Measurements from ENCODE around the gene SLC47A1.

The SLC47A1 gene

DNA sequence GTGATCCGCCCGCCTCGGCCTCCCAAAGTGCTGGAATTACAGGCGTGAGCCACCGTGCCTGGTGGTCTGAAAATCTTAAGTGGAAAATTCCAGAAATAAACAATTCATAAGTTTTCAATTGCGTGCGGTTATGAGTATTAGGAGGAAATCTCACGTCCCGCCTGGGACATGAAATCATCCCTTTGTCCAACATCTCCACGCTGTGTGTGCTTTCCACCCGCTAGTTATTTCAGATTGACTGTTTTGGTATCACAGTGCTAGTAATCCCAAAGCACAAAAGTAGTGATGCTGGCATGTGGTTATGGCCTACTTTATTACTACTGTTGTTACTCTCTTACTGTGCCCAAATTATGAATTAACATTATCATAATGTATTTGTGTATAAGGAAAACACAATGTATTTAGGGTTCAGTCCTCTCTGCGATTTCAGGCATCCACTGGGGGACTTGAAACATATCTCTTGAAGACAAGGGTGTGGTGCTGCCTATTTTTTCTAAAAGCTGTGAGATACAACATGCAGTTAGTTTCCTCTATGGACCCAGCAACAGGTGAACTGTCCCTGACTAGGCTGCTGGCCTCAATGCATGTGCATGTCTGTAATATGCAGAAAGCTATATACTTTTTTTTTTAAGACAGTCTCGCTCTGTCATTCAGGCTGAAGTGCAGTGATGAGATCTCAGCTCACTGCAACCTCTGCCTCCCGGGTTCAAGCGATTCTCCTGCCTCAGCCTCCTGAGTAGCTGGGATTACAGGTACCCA lies 32.3 kb downstream of the SLC47A1 start:
- TF ChIP-seq GATA3 (IDR thresholded peaks at IDR 0.05; ENCODE audit: low read depth, low read length) (no peak), GATA2 (IDR thresholded peaks at IDR 0.05; ENCODE audit: low read depth, low read length) (no peak)

DNA sequence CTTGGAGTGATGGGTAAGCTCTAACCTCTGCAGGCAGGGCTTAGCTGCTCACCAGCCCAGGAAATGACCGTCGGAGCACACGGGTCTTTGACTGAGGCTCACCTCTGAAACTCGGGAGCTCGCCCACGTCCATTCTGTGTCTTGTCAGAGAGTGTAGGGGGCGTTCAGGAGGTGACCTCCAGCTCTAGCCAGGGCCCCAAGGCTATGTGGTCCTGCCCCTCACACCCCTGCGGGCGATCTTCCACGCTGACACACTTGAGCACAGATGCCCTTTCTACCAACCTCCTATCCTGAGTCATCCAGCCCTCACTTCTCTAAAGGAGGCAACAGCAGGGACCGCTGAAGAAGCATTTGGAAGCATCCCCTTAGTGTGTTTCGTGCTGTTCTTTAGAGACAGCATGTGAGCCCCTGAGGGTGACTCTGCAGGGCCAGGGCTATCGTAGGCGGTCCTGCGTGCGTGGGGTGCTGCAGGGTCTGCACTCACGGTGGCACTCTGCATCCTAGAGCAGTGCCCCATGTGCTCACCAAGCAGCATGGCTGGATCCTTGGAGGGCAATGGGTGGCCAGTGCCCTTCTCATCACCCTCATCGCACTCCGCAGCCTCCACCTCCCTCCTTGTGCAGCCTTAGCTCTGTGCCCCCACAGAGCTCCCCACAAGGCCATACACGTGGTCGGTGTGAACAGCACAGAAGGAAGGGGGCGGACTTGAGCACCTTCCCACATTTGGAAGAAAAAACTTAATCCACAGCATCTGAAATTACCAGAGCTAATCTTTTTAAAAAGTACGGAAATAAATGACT lies 33.8 kb downstream of the SLC47A1 start:
- TF ChIP-seq GATA2 (IDR thresholded peaks at IDR 0.05; ENCODE audit: low read depth, low read length) (no peak), GATA3 (IDR thresholded peaks at IDR 0.05; ENCODE audit: low read depth, low read length) (no peak)

DNA sequence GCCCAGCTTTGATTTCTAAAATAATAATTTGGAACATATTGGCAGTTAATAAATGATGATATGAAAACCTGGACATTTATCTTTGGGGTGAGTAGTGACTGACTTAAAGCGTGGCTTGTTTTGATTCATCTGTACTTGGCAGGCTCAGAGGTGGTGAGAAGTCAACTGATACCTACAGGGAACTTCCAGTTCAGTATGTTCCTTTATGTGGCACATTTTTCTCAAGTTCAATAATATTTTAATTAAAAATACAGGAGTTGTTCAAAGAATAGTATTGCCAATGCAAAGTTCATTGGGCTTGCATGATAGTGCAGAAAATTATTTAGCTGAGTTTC lies 34.3 kb downstream of the SLC47A1 start:
- no peak for TF ChIP-seq GATA3 (IDR thresholded peaks at IDR 0.05; ENCODE audit: low read depth, low read length)
- TF ChIP-seq GATA2 (IDR thresholded peaks at IDR 0.05; ENCODE audit: low read depth, low read length): no peak

DNA sequence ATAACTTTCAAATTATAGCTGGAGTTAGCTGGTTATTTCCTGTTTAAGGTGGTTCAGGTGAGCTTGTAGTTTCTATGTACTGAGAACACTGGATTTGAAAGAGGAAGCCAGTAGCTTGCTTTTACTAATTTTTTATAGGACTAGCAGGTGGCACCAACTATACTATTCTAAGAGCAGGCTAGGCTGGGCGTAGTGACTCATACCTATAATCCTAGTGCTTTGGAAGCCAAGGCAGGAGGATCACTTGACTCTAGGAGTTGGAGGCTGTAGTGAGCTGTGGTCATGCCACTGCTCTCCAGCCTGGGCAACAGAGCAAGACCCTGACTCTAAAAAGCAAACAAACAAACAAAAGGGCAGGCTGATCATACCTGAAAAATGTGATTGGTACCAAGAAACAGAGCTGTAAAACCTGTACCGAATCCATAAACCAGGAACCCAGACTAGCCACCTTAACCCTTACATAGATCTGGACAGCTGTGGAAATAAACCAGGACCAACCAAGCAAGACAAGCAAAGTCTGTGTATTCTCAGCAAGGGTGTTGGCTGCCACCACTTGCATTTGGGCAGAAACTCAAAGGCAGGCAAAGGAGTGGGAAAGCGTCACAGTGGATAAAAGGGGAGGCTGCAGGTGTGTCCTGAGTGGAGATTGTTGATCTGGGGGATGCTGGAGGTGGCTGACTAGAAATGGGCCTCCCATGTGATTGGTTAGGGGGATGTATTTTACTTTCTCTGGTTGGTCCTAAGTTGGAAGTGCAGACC lies 36.3 kb downstream of the SLC47A1 start:
- no peak for TF ChIP-seq GATA3 (IDR thresholded peaks at IDR 0.05; ENCODE audit: low read depth, low read length)
- TF ChIP-seq GATA2 (IDR thresholded peaks at IDR 0.05; ENCODE audit: low read depth, low read length): no peak

DNA sequence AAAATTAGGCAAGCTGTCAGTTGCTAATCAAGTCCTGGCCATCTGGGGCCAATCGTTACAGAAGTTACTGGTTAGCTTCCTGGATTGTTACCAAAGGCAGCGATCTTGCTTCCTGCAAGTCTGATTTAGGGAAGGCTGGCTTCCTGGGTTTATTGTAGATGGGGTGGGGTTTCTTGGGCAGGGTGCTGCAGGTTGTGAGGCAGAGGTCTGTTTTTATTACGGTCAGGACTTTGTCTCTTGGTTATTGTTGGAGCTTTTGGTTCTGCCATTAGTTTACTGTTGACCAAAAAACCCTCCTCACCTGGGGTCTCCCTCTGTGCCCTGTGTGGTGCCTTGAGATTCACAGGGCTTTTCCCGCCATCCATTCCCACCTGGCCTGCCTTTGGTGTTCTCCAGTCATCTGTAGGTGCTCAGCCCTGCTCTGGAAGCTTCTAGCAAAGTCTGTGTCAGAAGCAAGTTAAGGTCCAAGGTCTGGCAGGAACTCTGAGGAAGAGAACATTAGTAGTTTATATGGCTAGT lies 36.9 kb downstream of the SLC47A1 start:
- TF ChIP-seq GATA3 (IDR thresholded peaks at IDR 0.05; ENCODE audit: low read depth, low read length) (no peak), GATA2 (IDR thresholded peaks at IDR 0.05; ENCODE audit: low read depth, low read length) (no peak)

DNA sequence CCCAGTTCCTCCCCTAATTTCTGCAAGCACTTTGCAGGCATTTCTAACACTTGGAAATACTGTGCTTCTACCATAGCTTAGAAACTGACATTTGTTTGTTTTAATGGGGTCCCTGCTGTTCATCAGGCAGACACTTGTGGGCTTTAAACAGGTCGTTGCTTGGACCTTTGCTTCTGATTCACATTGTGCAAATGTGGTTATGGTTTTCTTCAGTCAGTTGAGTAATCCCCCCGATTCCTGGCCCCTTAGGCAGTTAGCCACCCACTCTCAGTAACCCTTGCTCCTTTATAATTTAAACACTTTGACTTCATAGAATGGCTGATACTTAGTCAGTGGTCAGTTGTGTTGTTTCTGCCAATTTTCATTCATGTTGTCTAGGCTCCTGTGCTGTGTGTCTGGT lies 39.4 kb downstream of the SLC47A1 start:
- TF ChIP-seq GATA2 (IDR thresholded peaks at IDR 0.05; ENCODE audit: low read depth, low read length) (no peak), GATA3 (IDR thresholded peaks at IDR 0.05; ENCODE audit: low read depth, low read length) (no peak)

DNA sequence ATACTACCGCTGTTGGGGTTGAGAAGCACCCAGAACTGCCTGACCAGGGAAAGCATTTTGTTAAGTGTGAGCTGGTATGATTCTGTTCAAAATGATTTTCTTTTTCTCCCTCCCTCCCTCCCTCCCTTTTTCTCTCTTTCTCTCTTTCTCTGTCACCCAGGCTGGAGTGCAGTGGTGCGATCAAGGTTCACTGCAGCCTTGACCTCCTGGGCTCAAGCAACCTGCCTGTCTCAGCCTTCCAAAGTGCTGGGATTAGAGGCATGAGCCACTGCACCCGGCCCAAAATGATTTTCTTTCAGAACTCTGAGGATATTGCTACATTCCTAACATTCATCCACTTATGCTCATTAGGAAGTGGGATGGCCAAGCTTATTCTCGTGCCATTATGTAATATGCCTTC lies 41.3 kb downstream of the SLC47A1 start:
- no peak for TF ChIP-seq GATA2 (IDR thresholded peaks at IDR 0.05; ENCODE audit: low read depth, low read length)
- TF ChIP-seq GATA3 (IDR thresholded peaks at IDR 0.05; ENCODE audit: low read depth, low read length): no peak

DNA sequence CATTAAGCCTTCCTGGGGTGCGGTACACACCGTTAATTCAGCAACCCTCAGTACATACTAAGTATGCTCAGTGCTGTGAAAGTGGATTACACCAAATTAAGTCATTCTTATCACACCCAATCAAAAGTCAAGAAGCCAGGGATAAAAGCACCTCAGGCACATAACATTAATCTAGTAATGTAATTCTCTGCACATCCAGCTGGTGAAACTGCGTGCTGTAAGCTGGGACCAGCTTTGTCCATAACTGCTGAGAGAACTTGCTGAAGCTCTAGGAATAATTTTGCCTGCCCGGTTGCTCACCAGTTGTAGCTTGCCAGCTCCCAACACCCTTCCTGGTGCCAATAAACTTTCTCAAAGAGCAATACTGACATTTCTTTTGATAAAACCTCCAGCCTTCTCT lies 44.9 kb downstream of the SLC47A1 start:
- peak; percentile 71 for TF ChIP-seq GATA3 (IDR thresholded peaks at IDR 0.05; ENCODE audit: low read depth, low read length)
- TF ChIP-seq GATA2 (IDR thresholded peaks at IDR 0.05; ENCODE audit: low read depth, low read length): peak; percentile 80

DNA sequence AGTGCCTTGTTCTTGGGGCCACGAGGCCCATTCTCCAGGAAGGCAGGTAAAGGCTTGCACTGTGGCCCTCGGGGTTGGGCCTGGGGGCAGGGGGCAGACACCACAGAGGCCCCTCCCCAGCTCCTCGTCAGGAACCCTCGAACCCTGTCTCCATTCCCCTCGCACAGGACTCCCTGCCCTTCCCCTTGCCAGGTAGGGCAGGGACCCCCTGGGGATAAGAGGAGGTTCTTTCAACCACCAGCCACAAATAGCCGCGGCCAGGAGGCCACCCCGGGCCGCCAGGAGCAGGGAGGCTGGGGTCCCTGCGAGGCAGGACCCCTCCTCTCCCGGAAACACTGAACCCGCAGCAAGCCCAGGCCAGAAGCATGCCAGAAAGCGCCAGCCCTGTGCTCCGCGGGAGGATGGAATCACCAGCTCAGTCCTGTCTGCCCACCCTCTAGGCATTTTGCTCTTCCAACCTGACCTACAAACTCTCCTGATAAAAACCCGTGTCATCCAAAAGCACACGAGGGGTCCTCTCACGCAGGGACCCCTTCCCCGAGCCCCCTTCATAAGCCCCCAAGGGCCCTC lies 45.6 kb downstream of the SLC47A1 start:
- TF ChIP-seq GATA3 (IDR thresholded peaks at IDR 0.05; ENCODE audit: low read depth, low read length) (no peak), GATA2 (IDR thresholded peaks at IDR 0.05; ENCODE audit: low read depth, low read length) (no peak)

DNA sequence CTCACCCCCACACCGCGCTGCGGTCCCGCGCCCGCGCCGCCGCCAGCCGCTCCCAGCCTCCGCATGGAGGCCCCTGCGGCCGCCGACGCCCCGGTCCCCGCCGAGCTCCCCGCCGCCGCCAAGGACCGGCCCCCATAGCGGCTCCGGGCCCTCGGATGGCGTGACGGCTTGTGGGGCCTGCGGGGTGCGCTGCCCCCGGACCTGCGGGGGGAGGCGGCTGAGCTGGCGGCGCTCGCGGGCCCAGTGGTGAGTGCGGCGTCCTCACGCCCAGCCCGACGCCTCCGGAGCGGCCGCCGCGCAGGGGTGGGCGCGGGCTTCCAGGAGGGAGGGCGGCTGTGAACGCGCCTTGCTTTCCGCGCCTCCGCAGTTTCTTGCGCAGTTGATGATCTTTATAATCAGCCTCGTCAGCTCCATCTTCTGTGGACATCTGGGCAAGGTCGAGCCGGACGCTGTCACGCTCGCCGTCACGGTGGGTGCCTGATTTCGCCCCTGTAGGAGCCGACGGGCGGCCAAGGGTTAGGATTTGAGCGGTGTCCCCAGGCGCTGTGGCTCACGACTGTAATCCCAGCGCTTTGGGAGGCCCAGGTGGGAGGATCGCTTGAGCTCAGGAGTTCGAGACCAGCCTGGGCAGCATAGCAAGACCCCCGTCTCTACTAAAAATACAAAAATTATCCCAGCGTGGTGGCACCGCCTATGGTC lies 46.4 kb downstream of the SLC47A1 start:
- TF ChIP-seq GATA2 (IDR thresholded peaks at IDR 0.05; ENCODE audit: low read depth, low read length) (no peak), GATA3 (IDR thresholded peaks at IDR 0.05; ENCODE audit: low read depth, low read length) (no peak)

DNA sequence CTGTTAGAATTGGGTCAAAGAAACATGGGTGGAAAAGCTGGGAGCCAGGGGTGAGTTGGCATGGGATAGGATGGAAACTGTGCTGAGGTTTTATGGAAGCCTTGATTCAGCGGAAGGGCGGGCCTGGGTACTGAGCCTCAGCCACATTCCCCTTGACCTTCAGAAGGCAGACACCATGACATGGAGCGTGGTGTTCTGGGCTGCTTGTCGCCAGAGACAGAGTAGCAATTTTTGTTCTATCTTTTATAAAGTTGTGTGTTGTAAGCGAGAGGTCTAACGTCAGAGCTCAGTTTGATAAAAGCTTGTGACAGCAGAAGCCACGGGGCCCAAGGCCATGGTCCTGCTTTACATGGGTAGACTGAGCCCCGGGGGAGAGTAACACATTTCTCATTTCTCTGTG lies 50.2 kb downstream of the SLC47A1 start:
- no peak for TF ChIP-seq GATA2 (IDR thresholded peaks at IDR 0.05; ENCODE audit: low read depth, low read length)
- TF ChIP-seq GATA3 (IDR thresholded peaks at IDR 0.05; ENCODE audit: low read depth, low read length): no peak

DNA sequence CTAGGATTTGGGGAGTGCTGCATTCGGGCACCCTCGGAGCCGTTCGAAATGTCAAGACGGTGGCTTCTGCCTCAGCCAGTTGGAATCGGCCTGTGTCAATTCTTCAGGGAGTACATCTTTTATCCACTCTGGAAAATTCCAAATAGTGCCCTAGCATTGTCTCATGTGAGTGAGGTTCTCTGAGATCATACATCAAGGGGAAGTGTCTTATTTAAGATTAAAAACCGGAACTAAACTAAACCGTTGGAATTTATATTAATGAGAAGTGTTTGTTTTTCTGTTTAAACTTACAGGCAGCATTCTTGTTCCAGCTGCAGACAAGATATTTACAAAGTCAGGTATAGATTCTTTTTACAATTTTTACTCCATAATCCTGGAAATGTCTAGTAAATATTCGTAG lies 56.8 kb downstream of the SLC47A1 start:
- TF ChIP-seq GATA3 (IDR thresholded peaks at IDR 0.05; ENCODE audit: low read depth, low read length) (no peak), GATA2 (IDR thresholded peaks at IDR 0.05; ENCODE audit: low read depth, low read length) (no peak)

DNA sequence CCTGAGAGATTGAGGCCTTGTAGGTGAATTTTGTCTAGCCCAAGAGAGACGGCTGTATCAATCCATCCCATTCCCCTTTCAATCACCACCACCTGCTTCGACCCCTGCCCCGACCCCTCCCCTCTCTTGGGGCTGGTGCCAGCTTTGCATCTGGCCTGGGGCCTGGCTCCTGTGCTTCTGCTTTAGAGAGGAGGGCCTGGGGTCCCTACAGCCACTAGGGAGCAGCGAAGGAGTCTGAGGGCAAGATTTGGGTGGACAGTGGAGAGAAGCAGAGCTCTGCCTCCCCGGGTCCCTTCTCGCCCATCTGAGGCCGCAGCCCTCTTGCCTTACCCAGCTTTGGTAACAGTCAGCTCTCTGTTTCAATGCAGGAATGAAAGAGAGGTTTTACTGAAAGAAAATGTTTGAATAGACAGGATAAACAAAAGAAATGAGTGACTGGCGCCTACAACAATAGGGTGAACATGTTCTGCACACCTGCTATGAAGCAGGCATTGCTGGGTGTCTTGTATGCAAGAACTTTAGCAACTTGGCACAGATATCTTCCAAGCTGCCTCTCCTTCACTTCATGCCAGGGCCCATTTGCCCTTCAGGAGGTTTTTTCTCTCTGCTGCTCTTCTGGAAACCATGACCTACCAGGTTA lies 57.4 kb downstream of the SLC47A1 start:
- TF ChIP-seq GATA3 (IDR thresholded peaks at IDR 0.05; ENCODE audit: low read depth, low read length) (no peak), GATA2 (IDR thresholded peaks at IDR 0.05; ENCODE audit: low read depth, low read length) (no peak)

Measured in SH-SY5Y (cell line).